GM13976 (cell line): ENCODE results near the gene DUXA.
"Not testable (repeated sequence)": the region's sequence is repeated elsewhere in the genome, so short reads cannot be mapped to it uniquely, and the experiment has no call there.

ENCODE experiments used
- DNase-seq: peaks from one replicate; pipeline ENCODE4 v3.0.0; 2012; ENCODE audit warnings: low spot score
- in situ Hi-C: fragments of 300-500 bp; cut with MboI; formaldehyde crosslinking; loops from one replicate; pipeline ENCODE4 v1.12.0; 2022; ENCODE audit warnings: low sequenced_read_pairs, mixed read lengths, inconsistent platforms; ENCODE audit not compliant: unreplicated experiment
- TF ChIP-seq, protein P1 (sequence below): IDR thresholded peaks from 2 replicates; pipeline ENCODE4 v1.5.1; 2012; ENCODE audit warnings: borderline replicate concordance, mild to moderate bottlenecking; ENCODE audit not compliant: insufficient read depth; ENCODE audit errors: extremely low read depth, missing control alignments, control extremely low read depth

DUXA gene

DNA sequence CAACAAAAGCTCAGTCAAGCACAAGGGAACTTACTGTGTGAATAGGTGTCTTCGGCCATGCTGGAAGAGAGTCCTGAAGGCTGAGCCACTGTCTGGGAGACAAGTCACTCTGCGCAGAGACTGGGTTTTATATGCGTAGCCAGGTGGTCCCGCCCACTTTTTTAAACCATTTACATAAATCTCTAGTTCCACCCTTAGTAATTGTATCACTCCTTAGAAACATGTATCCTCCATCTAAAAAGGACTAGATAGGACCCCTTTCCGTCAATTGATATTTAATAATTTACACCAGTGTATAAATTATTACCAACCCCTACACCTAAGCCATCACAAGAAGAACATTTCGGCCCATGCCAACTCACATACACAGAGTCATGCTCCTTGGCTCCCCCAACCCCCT, at the start of gene DUXA:
Gene DUXA (minus strand): TSS at position 101 of the 400 bp plus-strand sequence. CDS start 42 bp downstream, at position 59.
- in situ Hi-C loops = no loop called here
- DNase-seq = no peak
- TF ChIP-seq, protein P1, sequence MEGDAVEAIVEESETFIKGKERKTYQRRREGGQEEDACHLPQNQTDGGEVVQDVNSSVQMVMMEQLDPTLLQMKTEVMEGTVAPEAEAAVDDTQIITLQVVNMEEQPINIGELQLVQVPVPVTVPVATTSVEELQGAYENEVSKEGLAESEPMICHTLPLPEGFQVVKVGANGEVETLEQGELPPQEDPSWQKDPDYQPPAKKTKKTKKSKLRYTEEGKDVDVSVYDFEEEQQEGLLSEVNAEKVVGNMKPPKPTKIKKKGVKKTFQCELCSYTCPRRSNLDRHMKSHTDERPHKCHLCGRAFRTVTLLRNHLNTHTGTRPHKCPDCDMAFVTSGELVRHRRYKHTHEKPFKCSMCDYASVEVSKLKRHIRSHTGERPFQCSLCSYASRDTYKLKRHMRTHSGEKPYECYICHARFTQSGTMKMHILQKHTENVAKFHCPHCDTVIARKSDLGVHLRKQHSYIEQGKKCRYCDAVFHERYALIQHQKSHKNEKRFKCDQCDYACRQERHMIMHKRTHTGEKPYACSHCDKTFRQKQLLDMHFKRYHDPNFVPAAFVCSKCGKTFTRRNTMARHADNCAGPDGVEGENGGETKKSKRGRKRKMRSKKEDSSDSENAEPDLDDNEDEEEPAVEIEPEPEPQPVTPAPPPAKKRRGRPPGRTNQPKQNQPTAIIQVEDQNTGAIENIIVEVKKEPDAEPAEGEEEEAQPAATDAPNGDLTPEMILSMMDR = no peak

DNA sequence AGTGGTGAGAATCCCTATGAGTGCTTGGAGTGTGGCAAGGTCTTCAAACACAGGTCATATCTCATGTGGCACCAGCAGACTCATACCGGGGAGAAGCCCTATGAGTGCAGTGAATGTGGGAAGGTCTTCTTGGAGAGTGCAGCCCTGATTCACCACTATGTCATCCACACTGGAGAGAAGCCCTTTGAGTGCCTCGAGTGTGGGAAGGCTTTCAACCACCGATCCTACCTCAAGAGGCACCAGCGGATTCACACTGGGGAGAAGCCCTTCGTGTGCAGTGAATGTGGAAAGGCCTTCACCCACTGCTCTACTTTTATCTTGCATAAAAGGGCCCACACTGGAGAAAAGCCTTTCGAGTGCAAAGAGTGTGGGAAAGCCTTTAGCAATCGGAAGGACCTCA, 44.8 kb upstream of the DUXA start:
- no peak for DNase-seq
- in situ Hi-C loops = no loop called here
- TF ChIP-seq, protein P1 = no peak

DNA sequence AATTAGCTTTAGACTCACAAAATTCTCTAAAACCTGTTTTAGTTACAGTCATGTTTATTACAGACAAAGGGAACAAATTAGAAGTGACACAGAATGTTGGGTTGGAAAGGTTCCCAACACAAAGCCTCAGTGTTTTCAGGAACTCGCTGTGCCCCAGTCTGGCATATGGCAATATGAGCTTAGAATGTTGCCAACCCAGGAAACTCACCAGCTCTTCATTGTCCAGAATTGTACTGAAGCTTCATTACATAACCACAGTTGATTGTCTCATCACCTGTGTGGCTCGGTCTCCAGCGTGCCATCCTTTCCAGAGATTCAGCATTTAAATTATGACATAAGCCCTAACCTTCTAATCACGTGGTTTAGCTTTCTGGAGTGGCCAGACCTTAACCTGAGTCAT, 43.1 kb upstream of the DUXA start:
- TF ChIP-seq, protein P1 = no peak
- DNase-seq = no peak
- in situ Hi-C loops = no loop called here

DNA sequence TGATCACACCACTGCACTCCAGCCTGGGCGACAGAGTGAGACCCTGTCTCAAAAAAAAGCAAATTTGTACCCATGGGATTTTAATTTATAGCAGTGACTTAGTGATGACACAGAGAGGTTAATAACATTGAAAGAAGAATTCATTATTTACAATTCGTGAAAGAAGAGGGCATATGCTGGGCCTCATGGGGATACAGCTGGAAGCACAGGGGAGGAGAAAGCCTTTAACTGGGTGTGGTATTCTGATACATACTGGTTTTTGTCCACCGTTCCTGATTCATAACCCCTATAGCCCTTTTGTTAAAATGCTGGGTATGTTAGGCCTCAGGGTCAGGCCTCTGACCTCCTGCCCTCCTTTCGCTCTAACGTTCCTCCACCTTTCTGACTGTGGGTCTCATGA, 34.9 kb upstream of the DUXA start:
- DNase-seq = no peak
- in situ Hi-C loops = no loop called here
- TF ChIP-seq, protein P1 = no peak

DNA sequence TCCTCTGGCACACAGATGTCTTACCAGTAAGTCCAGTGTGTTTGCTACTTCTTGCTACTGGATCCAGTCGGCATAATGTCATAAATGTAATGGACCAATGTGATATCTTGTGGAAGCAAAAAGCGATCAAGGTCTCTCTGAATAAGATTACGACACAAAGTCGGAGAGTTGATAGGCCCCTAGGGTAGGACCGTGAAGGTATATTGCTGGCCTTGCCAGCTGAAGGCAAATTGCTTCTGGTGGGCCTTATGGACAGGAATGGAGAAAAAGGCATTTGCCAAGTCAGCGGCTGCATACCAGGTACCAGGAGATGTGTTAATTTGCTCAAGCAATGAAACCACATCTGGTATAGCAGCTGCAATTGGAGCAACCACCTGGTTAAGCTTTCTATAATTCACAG, 30.6 kb upstream of the DUXA start:
- in situ Hi-C loops = not testable (repeated sequence)

DNA sequence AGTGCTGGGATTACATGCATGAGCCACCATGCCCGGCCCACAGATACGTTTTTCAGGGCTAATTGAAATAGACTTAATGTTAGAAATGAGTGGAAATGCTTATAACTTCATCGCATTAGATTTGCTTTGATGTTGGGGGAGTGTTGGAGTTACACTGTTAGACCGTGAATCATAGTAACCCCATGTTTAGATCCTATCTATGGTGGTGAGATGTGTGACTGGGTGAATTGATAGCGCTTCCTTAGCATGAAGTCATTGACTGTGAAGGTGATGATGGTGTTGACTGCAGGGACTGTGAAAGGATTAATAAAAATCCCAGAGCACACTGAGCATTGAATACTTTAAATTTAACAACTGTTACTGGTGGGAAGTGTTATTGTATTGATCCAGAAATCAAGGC, 25.7 kb upstream of the DUXA start:
- in situ Hi-C loops = no loop called here
- DNase-seq = no peak
- TF ChIP-seq, protein P1 = no peak

More for the DNA sequence above, 30.6 kb upstream of the DUXA start:
- not testable (repeated sequence) for DNase-seq

DNA sequence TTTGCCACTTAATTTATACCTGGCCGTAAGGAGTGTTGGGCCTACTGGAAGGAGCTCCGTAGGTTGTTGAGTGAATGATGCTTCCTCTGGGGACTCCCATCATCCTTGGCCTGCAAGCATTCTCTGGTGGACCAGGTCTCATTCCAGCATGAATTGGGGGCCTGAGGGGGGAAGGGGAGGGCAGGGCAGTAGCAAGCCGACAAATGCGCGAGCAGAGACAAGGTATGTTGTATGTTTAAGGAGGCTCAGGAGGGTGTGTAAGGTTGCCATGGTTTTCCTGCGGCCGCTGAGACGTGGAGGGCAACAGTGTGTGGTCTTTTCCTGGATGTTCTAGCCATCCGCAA, 24.8 kb upstream of the DUXA start:
- no peak for DNase-seq

More for the DNA sequence above, 24.8 kb upstream of the DUXA start:
- TF ChIP-seq, protein P1 = no peak
- in situ Hi-C loops = no loop called here
